HG02610 (cell line): Measurements from ENCODE around the gene DPYD.

Source experiments
- ATAC-seq: cut with Tn5 transposase; IDR thresholded peaks from one replicate; pipeline ENCODE4 v1.9.1; 2021; ENCODE audit warnings: mild to moderate bottlenecking, moderate library complexity; ENCODE audit not compliant: unreplicated experiment

DPYD gene

DNA sequence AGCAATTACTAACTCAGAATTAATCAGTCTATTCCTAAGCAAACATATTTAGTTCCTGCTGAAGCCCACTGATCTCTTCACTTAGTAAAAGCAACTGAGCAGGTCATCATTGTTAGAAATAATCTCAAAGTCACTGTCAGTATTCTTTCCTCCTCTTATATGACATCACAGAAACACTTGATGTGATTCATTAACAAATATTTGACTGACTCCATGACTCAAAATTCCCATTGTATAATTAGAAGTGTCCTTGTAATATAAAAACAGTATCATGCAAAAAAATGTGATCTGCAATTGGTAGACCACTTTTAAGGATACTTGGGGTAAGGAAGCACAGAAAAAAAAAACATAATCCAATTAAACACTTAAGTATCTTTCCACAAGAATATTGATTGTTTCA is 194.4 kb downstream of the DPYD start:
- ATAC-seq: no peak

DNA sequence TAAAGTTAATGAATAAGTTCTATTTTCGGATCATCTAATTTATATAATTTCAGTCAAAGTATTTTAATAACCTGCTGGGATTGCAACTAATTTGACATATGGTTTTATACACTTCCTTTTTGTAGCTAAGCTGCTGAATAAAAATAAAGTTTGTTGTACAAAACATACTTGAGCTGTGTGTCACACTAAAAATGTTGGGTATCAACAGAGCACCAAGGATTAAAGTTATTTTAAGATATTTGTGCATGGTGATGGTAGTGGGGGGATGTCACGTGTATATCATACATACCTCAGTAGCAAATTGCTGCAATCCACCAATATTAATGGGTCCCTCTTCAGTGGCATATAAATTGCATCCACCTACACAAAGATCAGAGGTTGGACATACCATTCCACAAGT is 199.6 kb downstream of the DPYD start:
- ATAC-seq: no peak

DNA sequence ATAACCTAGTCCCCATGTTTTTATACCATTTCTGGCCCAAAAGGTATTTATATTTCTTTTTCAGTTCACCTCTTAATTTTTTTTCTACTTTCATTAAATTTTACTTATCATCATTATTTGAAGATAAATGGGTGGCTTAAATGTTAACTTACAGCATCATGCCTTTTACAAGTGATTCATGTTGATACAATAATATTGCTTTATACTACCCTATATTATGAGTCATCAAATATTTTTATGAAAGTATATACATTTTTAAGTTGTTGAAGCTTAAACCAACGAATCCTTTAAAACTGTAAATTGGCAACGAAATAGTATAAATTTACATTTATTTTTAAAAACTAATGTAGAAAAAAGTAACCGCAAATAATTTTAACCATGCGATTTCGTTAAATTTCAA is 207.9 kb downstream of the DPYD start:
- no peak for ATAC-seq

DNA sequence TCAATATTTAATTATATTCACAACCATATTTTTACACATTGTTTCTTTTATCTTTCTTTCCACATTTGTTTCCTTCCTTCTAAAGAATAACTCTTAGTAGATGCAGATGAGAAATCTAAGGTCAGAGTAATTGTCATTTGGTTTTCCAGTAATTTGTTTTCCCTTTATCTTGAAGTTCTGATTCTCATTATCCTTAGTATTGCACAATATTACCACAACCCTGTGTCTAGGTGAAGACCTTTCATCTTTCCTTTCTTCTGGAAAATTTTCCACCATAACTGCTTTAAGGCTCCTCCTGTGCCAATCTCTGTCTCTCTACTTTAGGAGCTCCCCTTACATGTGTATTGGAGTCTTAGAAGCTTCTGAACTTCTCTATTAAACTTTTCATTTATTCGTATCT is 209.0 kb downstream of the DPYD start:
- ATAC-seq: no peak

DNA sequence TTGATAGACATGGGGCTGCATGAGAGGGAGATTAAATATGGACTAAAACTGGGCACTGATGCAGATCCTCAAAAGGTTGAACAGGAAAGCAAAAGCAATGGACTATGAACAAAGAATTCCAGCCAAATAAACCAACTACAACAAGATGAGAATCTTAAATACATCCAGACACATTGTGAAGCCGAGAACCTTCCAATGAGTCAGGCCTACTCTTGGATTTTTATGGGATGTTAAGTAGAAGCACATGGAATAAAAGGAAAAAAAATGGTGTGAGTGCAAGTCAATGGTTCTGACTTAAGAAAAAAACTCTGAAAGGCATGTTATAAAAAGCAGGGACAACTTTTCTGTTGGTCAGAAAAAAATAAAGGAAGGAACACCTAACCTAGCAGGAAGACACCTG is 227.2 kb downstream of the DPYD start:
- no peak for ATAC-seq

DNA sequence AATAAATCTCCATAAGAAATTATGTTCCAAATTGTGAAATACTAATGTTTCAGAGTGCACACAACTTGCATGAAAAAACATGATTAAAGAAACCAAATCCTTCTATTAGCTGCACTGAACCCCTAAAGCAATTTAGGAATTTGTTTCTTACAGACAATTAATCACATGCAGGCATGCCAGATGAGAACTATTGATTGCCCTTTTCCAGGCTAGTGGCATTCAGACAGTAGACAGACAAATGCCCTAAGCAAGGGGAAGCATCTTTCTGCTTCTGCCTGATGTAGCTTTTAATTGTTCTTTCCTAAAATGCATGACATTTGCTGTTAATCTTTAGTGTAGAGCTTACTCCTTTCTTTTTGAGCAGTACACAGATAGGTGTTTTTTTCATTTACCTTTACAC is 229.5 kb downstream of the DPYD start:
- no peak for ATAC-seq

DNA sequence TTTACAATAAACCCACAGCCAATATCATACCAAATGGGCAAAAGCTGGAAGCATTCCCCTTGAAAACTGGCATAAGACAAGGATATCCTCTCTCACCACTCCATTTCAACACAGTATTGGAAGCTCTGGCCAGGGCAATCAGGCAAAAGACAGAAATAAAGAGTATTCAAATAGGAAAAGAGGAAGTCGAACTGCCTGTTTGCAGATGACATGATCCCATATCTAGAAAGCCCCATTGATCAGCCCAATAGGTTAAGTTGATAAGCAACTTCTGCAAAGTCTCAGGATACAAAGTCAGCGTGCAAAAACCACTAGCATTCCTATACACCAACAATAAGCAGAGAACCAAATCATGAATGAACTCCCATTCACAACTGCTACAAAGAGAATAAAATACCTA is 235.5 kb downstream of the DPYD start:
- ATAC-seq: no peak

DNA sequence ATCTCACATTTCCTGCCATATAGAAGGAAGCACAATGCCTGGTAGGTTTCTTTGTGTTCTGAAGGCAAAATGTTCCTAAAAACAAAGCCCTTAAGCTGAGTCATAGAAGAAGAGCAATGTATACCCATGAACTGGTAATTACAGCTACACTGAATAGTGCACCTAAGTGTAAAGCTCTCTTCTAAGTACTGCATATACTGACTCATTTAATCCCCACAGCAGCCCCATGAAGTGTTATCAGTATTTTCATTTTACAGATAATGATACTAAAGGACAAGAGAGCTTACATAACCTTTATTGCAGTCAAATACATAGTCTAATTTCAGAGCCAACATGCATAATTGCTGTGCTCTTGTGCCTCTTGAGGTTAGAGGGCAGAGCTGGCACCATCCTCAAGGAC is 239.9 kb downstream of the DPYD start:
- no peak for ATAC-seq

DNA sequence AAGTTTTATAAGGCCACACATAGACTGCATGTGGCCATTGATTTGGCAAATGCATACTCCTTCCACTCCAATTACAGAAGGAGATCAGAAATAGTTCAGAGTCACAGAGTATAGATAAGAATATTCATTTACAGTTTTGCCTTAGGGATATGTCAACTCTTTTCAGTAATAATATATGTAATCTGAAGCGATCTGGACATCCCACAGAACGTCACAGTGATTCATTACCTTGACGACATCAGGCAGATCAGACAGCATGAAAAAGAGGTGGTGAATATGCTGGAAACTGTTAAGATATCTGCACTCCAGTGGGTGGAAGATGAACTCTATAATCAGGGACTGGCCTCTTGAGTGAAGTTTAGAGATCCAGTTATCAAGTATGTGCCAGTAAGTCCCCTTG is 240.4 kb downstream of the DPYD start:
- ATAC-seq: no peak

DNA sequence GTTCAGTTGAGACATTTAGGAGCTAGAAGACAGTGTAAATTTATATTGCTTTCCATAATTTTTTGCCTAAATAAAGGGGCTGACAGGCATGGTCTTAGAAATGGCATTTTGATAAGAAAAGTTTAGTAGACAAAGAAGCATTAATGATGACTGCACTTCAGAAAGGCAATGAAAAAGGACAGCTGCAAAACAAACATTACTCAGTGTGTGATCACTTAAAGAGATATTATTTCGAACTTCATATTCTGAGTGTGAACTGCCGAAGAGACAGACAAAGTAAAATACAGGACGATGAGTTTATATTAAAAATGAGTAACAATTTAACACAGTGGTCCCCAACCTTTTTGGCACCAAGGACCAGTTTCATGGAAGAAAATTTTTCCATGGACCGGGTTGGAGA is 243.1 kb downstream of the DPYD start:
- no peak for ATAC-seq

DNA sequence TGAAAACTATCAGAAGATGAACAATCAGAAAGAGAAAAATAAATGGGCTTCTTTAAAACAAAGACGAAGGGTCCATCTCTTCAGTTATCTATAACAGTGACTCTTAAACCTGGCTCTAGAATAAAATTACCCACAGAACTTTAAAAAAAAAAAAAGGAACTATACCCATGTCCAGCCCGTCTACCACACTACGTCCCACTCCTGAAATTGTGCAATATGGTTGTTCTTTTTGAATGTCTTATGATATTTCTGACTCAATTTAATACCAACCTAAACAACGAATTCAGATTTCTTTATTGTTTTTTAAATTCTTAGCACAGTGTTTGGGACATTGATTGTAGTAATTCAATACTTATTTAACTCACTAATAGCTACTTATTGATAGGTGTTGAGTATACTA is 246.3 kb downstream of the DPYD start:
- no peak for ATAC-seq

DNA sequence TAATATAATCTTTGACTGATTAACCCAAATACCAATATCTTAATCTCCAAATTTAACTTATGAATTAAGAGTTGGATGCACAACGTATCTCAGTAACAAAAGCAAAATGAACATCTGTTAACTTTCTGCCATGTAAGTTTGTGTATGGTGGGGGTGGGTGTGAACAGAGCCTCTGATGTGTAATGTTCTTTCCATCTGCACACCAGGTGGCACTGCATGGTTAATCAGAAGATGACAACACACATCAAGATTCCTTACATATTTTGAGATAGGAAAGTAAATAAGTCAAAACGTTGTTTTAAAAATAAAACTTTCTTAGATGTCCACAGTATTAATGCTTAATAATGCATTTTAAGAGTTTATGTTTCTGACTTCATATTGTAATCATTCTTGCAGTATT is 251.9 kb downstream of the DPYD start:
- ATAC-seq: no peak

DNA sequence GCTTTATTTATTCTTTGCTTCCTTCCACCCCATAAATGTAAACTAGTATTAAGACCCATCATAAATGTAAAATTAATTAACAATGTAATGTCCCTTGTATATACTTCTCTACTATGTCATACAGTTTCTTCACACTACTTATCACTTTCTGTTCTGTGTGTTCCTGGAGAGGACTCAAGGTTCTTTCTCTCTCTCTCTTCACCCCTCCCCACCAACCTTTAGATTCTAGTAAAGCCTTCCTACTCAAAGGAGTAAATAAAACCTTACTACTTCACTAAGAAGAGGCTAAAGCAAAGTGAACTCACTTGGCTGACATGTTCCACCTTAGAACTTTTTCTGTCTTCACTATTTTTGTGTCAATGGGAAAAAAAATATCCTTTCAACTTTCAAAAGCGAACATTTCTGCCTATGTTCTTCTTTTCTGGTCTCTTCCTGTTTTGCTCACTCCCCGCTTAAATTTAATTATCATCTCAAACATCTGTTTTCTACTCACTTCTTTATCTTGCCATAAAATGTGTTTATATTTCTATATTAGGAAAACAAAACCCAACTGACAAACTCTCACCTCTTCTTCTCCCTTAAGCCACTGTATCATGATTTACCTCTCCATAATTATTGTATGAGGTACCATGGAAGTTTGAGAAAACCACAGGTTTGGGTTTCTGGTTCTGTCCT is 260.3 kb downstream of the DPYD start:
- ATAC-seq: no peak

DNA sequence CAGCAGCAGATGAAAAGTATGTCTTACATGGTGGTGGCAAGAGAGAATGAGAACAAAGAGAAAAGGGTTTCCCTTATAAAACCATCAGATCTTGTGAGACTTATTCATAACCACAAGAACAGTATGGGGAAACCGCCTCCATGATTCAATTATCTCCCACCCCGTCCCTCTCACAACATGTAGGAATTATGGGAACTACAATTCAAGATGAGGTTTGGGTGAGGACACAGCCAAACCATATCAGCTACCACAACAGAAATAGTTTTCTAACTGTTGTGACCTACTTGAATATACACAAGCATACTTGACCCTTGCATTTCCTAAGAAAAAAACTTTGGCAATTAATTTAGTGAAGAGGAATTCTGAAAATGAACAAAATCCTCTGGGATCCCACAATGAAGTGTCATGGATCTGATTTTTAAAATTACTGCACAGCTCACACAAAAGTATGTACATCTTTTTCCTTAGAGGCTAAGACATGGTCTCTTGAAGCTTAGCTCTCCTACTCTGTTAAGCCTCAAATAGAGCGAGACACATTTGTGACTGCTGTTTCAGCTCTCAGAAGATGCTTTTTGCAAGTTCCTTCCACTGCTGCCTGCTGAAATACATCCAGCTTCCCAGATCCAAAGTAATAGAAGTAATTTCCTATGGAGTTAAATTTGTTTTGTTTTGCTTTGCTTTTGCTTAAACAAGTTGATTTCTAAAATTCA is 265.8 kb downstream of the DPYD start:
- no peak for ATAC-seq

DNA sequence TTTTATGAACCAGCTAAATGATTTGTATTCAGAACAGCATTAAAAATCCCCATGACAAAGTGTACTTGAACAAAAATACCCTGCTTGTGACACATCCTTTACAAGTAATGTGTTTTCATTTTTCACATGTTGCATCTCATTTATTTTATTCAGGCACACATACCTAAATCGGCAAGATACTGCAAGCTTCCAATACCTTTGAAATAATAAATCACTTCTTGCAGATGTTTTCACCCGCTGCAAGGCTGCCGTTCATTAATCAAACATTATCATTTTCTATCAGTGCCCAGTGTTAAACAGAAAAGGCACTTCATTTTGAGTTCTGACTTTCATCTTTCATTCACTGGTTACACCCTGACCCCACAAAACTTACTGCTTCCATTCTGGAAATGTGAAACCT is 269.6 kb downstream of the DPYD start:
- no peak for ATAC-seq

DNA sequence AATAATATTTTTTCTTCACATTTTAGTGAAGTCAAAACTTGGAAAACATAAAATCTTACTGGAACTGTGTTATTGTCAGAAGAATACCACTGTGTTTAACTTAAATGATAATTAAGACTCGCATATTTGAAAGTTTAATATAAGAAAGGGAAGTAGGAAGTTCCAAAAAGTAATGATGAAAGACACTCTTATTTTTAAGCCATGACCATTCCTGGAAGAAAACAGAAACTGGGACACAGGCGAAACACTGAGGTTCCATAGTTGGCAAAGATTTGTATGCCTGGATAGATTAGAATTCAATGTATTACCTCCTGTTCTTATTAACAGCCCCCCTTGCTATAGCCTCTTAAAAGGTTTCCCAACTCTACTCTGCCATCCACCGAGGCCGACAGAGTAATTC is 271.2 kb downstream of the DPYD start:
- ATAC-seq: no peak

DNA sequence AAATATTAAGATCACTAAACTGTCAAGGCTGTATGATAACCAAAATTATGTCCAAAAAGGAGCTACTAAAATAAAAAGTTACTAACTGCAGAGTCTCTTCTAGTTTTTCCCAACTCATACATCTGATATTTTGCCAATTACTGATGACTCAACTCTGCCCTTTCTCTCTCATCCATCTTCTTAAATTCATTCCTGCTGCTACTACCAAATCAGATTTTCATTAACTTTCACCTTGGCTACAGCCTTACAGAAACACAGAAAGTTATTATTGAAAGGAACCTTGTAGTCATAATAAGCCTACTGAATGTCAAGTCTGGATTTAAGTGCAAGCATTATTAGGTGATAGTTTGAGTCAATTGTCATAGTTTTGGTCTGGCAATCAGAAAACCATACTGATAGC is 273.1 kb downstream of the DPYD start:
- ATAC-seq: no peak

DNA sequence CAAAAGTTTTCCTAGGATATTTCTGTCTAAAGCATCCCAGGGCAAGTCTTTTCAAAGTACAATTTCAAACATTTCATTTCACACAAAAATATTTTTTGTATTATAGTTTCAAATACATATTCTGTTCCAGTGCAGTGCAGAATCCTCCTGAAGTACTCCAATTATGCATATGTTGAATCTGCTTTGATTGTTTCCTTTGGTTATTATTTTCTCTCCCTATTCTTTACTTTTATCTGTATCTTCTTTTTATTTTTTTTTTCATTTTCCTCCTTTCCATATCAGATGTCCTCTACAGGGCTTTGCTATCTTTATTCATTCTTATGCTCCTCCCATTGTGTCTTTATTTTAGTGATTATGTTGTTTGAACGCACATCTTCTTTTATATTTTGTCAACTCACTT is 274.8 kb downstream of the DPYD start:
- ATAC-seq: no peak

DNA sequence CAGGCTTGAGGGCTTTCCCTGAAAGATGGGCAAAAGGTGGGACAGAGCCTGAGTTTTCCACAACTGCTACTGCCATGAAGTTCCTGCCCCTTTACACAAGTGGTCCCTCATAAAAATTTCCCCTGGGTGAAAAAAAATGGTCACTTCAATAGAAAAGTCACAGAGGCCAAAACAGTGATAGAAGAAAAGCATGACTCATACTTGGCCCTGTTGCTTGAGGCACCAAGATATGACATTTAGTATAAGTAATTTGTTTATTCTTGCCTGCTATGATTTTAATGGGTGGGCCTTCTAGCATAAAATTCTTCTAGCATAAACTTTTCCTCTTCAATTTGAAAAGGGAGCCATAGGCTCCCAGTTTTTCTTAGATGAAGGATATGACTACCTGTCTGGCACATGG is 280.2 kb downstream of the DPYD start:
- no peak for ATAC-seq

DNA sequence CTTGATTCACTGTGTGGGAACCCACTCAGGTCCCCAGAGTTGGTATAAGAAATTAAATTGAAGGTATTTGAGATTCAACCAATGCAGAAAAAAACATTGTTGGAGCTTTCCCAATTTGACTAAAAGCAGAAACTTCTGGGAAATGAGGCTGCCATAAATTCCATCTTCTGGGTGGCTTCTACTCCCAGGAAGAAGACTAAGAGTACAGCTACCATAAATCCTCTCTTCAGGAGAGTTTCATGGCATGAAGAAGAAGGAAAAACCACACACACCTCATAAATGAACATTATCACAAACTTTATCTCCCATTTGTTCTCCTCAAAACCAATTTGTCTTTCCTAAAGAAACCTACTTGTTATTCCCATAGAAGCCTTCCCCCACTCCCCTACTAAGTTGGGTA is 283.9 kb downstream of the DPYD start:
- ATAC-seq: no peak

DNA sequence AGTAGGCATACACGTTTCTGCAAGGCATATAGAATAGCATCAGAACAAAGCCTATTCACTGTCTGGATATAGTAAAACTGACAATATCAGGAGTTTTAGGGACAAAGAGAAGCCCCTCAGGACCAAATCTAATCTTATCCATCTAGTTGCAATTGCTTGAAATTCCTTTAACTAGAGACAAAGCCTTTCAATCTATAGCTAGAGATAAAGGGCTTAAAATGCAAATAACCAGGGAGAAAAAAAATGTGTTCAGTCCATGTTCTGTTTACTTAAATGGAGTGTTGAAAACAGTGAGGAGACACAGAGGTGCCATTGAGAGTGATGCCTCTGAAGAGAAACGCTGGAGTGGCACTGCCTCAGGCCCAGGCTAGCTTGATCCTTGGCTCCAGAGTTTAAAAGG is 286.1 kb downstream of the DPYD start:
- ATAC-seq: no peak

DNA sequence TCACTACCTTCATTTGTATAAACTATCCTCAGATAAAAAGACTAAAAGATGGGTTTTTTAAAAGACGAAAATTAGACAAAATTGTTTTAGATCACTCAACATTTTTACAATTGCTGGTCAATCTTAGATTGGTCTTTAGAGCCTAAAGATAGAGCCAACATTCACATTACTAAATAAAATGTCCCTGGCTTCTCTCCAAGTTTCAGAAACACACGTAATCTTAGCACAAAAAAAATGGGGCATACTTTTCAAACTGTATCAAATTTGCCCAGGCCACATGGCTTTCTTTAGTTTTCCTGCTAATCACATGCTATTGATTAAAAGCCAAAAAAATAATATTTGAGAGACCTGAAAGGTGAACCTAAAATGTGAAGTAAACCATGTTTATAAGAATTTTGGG is 288.1 kb downstream of the DPYD start:
- ATAC-seq: no peak

DNA sequence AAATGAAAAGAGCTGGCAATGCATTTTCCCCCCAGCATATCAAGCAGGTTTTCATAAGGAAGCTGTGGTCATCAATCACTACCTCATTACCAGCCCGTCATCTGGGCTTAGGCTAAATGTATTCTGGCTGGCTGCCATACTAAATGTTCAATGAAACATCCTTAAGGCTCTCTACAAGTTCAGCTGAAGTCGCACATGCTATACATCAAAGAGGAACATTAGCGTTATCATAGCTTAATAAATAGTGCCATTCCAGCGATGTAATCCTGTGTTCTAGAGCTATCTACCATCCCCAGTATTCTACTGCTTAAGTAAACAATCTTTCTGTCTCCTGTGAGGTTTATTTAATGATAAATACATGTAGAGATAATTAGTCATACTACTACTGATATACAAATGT is 288.8 kb downstream of the DPYD start:
- no peak for ATAC-seq
